ENCODE data around the gene CXorf58.

DNA sequence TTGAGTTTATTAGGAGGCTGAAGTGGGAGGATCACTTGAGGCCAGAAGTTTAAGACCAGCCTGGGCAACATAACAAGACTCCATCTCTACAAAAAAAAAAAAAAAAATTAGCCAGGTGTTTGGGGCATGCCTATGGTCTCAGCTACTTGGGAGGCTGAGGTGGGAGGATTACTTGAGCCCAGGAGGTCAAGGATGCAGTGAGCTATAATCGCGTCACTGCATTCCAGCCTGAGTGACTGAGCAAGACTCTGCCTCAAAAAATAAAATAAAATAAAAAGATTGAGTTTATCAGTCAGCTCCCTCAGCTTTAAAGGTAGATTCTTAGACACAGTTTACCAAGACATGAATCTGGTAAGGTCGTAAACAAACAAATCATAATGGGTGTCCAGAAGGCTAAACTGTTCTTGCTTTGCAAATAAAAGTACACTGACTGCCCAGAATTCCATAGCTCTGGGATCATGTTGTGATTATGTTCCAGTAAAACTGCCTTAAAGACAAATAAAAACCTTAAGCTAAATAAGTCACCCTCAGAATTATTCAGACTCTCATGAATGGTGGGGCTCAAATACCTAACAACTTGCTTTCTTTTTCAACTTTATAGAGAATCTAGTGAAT is 18.8 kb upstream of the CXorf58 start:
- TF ChIP-seq, protein P1, sequence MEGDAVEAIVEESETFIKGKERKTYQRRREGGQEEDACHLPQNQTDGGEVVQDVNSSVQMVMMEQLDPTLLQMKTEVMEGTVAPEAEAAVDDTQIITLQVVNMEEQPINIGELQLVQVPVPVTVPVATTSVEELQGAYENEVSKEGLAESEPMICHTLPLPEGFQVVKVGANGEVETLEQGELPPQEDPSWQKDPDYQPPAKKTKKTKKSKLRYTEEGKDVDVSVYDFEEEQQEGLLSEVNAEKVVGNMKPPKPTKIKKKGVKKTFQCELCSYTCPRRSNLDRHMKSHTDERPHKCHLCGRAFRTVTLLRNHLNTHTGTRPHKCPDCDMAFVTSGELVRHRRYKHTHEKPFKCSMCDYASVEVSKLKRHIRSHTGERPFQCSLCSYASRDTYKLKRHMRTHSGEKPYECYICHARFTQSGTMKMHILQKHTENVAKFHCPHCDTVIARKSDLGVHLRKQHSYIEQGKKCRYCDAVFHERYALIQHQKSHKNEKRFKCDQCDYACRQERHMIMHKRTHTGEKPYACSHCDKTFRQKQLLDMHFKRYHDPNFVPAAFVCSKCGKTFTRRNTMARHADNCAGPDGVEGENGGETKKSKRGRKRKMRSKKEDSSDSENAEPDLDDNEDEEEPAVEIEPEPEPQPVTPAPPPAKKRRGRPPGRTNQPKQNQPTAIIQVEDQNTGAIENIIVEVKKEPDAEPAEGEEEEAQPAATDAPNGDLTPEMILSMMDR (conservative IDR thresholded peaks at IDR 0.05; ENCODE audit: low read depth in 2 of 2) = no peak
- no peak for TF ChIP-seq CREB1 (CRISPR knock-in tag; IDR thresholded peaks at IDR 0.05; ENCODE audit: low read depth)
- TF ChIP-seq EZH2phosphoT487 (IDR thresholded peaks at IDR 0.05; ENCODE audit: unreplicated experiment) = no peak
- TF ChIP-seq ZNF114 (CRISPR knock-in tag; IDR thresholded peaks at IDR 0.05) = no peak
- TF ChIP-seq ZNF331 (CRISPR knock-in tag; IDR thresholded peaks at IDR 0.05; ENCODE audit: low read depth) = no peak
- no peak for TF ChIP-seq POLR2AphosphoS5 (IDR thresholded peaks at IDR 0.05; ENCODE audit: low read depth)
- TF ChIP-seq, protein P2, sequence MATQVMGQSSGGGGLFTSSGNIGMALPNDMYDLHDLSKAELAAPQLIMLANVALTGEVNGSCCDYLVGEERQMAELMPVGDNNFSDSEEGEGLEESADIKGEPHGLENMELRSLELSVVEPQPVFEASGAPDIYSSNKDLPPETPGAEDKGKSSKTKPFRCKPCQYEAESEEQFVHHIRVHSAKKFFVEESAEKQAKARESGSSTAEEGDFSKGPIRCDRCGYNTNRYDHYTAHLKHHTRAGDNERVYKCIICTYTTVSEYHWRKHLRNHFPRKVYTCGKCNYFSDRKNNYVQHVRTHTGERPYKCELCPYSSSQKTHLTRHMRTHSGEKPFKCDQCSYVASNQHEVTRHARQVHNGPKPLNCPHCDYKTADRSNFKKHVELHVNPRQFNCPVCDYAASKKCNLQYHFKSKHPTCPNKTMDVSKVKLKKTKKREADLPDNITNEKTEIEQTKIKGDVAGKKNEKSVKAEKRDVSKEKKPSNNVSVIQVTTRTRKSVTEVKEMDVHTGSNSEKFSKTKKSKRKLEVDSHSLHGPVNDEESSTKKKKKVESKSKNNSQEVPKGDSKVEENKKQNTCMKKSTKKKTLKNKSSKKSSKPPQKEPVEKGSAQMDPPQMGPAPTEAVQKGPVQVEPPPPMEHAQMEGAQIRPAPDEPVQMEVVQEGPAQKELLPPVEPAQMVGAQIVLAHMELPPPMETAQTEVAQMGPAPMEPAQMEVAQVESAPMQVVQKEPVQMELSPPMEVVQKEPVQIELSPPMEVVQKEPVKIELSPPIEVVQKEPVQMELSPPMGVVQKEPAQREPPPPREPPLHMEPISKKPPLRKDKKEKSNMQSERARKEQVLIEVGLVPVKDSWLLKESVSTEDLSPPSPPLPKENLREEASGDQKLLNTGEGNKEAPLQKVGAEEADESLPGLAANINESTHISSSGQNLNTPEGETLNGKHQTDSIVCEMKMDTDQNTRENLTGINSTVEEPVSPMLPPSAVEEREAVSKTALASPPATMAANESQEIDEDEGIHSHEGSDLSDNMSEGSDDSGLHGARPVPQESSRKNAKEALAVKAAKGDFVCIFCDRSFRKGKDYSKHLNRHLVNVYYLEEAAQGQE (IDR thresholded peaks at IDR 0.05; ENCODE audit: unreplicated experiment) = no peak
- TF ChIP-seq EZH2 (IDR thresholded peaks at IDR 0.05; ENCODE audit: low read depth, unreplicated experiment) = no peak
- TF ChIP-seq JUNB (IDR thresholded peaks at IDR 0.05; ENCODE audit: unreplicated experiment) = no peak
- TF ChIP-seq, protein P3, sequence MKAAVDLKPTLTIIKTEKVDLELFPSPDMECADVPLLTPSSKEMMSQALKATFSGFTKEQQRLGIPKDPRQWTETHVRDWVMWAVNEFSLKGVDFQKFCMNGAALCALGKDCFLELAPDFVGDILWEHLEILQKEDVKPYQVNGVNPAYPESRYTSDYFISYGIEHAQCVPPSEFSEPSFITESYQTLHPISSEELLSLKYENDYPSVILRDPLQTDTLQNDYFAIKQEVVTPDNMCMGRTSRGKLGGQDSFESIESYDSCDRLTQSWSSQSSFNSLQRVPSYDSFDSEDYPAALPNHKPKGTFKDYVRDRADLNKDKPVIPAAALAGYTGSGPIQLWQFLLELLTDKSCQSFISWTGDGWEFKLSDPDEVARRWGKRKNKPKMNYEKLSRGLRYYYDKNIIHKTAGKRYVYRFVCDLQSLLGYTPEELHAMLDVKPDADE (IDR thresholded peaks at IDR 0.05) = no peak
- TF ChIP-seq STAT1 (IDR thresholded peaks at IDR 0.05; ENCODE audit: unreplicated experiment) = no peak
- TF ChIP-seq NANOG (IDR thresholded peaks at IDR 0.05; ENCODE audit: borderline replicate concordance) = no peak
